Erythroblast (primary cell): ENCODE results near the gene PCNT.

ENCODE experiments used
- GATA1 ChIP-seq: IDR thresholded peaks from 2 replicates; pipeline ENCODE4 v1.6.1; 2011; ENCODE audit warnings: low read depth, mild to moderate bottlenecking, control low read depth, low read length, moderate library complexity
- POLR2A ChIP-seq: IDR thresholded peaks from 2 replicates; pipeline ENCODE4 v1.6.1; 2011; ENCODE audit warnings: mild to moderate bottlenecking, low read length

- TF ChIP-seq POLR2A, result no peak
- no peak for TF ChIP-seq GATA1
These were observed 119.0 kb downstream of the PCNT start for GRCh38 chr21:46442938-46443337.
